Measurements from ENCODE around the gene MIOS.

- TF ChIP-seq CTCF (IDR thresholded peaks at IDR 0.05; ENCODE audit: low read depth, low read length): no peak
- no peak for TF ChIP-seq MAX (IDR thresholded peaks at IDR 0.05; ENCODE audit: low read depth, low read length)
- no peak for TF ChIP-seq POLR2A (IDR thresholded peaks at IDR 0.05; ENCODE audit: extremely low read depth, insufficient read length)
Measured at GRCh38 chr7:7651479-7651878, 84.8 kb downstream of the MIOS start.
